ENCODE measurements around the gene FOXP1. TPM values are rescaled to one million over a fixed set of nuclear protein-coding genes. Genes with fewer than 3 reads are reported as not detected.

FOXP1 gene
- total RNA-seq, 3 donors from 2014 or later: 61.9 to 267 (median 146) TPM

DNA sequence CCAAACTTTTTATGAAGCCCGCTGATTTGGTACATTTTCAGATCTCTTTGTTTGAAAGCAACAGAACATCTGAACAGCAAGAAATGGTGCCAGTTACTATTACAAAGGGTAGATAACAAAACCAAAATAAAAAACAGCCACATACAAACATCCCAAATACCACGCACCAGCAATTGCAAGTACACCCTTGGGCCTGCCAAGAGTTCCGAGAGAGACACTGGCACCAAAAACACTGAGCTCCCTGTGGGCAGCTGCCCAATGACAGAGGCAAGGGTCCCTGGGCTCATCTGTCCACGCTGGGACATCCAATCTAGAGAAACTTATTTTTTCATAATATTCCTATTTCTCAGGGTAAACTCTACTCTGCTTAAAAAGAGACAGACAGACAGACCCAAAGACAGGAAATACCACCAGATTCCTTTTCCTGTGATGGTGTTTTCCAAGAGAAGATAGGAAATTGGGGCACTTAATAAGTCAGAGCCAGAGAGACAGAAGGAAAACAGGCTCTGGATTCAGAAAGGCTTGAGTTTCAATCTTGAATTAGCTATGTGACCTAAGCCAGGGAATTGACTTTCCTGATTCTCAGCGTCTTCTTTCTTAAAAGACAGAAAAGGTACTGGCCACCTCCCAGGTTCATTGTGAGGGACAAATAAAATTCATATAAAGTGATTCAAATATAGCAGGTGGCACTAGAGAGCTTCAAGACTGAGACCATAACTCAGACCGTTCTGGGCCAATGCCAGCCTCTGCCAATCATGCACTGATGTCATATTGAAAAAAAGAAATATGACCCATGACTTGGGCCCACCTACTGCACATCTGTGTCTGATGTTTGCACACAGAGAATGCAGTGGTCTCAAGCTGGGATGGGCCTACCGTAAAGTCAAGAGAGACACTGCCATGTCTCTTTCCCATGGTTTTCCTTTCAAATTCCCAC lies 61.3 kb downstream of the FOXP1 start:
- H3K27ac ChIP-seq: peak overlapping the region in 1 of 2 donors; percentile 22

DNA sequence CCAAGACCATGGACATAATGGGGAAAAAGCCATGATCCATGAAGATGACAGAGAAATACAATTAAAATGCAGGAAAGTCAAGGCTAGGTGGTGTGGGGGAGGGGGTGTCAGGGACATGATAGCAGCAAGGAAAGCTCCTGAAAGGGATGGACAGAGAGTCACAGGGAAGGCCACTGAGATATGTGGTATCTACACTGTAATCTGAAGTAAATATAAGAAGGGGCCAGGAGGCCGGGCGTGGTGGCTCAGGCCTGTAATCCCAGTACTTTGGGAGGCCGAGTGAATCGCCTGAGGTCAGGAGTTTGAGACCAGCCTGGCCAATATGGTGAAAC lies 62.5 kb downstream of the FOXP1 start:
- Histone ChIP-seq H3K4me1 (peaks cover 0 to 5% of the 10 kb centered on the region in 2 donors), H3K36me3 (no peaks in the 10 kb centered on the region), H3K27ac (no peak overlapping the region), H3K27me3 (no peaks in the 10 kb centered on the region), H3K4me3 (no peak overlapping the region), H3K9me3 (no peaks in the 10 kb centered on the region)
- DNase-seq (ENCODE audit: low spot score in 2 of 2): no peak
- TF ChIP-seq POLR2A (IDR thresholded peaks at IDR 0.05) (no peak), POLR2AphosphoS5 (IDR thresholded peaks at IDR 0.05) (no peak)
- TF ChIP-seq, protein P1, sequence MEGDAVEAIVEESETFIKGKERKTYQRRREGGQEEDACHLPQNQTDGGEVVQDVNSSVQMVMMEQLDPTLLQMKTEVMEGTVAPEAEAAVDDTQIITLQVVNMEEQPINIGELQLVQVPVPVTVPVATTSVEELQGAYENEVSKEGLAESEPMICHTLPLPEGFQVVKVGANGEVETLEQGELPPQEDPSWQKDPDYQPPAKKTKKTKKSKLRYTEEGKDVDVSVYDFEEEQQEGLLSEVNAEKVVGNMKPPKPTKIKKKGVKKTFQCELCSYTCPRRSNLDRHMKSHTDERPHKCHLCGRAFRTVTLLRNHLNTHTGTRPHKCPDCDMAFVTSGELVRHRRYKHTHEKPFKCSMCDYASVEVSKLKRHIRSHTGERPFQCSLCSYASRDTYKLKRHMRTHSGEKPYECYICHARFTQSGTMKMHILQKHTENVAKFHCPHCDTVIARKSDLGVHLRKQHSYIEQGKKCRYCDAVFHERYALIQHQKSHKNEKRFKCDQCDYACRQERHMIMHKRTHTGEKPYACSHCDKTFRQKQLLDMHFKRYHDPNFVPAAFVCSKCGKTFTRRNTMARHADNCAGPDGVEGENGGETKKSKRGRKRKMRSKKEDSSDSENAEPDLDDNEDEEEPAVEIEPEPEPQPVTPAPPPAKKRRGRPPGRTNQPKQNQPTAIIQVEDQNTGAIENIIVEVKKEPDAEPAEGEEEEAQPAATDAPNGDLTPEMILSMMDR (IDR thresholded peaks at IDR 0.05): no peak
- intact Hi-C loops (cut with DNase I; ENCODE audit: low total_unique reads): no loop called here

More for the DNA sequence above, 61.3 kb downstream of the FOXP1 start:
- no peak for DNase-seq (ENCODE audit: low spot score in 2 of 2)
- no peak for TF ChIP-seq POLR2AphosphoS5 (IDR thresholded peaks at IDR 0.05)
- TF ChIP-seq, protein P1 (IDR thresholded peaks at IDR 0.05): no peak
- TF ChIP-seq POLR2A (IDR thresholded peaks at IDR 0.05): no peak
- no peaks in the 10 kb centered on the region for H3K36me3 ChIP-seq
- no peak overlapping the region for H3K4me3 ChIP-seq
- peaks cover 0 to 5% of the 10 kb centered on the region in 2 donors for H3K4me1 ChIP-seq
- no peaks in the 10 kb centered on the region for H3K27me3 ChIP-seq
- intact Hi-C loops (cut with DNase I; ENCODE audit: low total_unique reads): no loop called here
- H3K9me3 ChIP-seq: no peaks in the 10 kb centered on the region

DNA sequence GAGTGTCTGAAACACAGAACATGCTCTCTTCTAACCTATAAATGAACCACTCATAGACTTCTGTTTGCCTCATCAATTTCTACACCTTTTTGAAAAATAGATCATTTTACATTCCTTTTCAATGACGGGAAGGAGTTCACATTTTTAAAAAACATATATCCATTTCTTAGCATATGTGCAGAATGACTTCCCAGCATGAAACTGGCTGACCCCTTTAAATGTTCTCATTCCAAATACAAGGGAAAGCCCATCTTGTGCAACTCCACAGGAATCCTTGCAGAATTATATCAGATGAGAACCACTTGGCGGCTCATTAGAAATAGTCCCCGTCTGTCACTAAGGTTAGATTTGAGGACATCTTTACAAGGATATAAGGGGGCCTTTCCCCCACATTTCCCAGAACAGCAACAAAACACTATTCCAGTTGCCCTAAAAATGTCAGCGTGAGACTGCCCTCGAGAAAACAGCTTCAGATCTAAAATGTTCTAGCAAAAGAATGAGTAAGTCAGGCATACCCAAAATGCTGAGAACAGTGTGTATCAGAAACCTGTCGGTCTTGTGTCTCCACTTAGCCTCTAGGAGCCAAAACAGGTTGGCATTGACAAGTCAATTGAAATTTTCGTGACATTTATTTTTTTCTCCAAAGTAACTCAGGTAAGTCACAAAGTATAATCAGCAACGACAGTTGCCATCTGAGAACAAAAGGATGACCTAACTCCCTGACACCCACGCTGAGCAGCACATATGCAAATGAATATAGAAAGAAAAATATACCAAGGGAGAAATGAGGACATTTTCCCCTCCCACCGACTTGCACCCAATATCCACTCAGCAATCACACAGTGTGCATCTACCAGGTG lies 63.1 kb downstream of the FOXP1 start:
- Histone ChIP-seq H3K27ac (no peak overlapping the region), H3K4me3 (no peak overlapping the region), H3K4me1 (peaks cover 0 to 5% of the 10 kb centered on the region in 2 donors), H3K9me3 (no peaks in the 10 kb centered on the region), H3K36me3 (no peaks in the 10 kb centered on the region), H3K27me3 (no peaks in the 10 kb centered on the region)
- no peak for DNase-seq (ENCODE audit: low spot score in 2 of 2)
- no peak for TF ChIP-seq POLR2AphosphoS5 (IDR thresholded peaks at IDR 0.05)
- no peak for TF ChIP-seq POLR2A (IDR thresholded peaks at IDR 0.05)
- TF ChIP-seq, protein P1 (IDR thresholded peaks at IDR 0.05): no peak
- intact Hi-C loops (cut with DNase I; ENCODE audit: low total_unique reads): no loop called here

DNA sequence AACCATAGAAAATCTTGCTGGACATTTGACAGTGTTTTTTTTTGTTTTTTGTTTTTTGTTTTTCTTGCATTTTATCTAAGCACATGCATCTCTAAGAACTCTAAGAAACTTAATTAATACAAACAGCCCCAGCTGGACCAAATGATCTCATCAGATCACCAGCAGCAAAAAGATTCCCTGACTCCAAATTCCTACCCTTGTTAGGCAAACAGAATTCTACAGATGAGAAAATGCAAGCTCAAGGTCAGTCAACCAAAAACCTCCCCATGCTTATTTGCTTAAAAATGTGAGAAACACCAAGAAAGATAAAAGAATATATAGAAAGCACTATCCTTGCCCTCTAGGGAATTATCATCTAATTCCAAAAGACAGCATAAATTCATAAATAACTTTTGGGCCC lies 65.4 kb downstream of the FOXP1 start:
- no peak for DNase-seq (ENCODE audit: low spot score in 2 of 2)

More for the DNA sequence above, 65.4 kb downstream of the FOXP1 start:
- Histone ChIP-seq H3K4me1 (peaks cover 0 to 5% of the 10 kb centered on the region in 2 donors), H3K27ac (no peak overlapping the region), H3K4me3 (no peak overlapping the region), H3K9me3 (no peaks in the 10 kb centered on the region), H3K27me3 (no peaks in the 10 kb centered on the region), H3K36me3 (no peaks in the 10 kb centered on the region)
- TF ChIP-seq, protein P1 (IDR thresholded peaks at IDR 0.05): no peak
- intact Hi-C loops (cut with DNase I; ENCODE audit: low total_unique reads): no loop called here

Measured in breast epithelium (tissue), 4 donors.